Subcutaneous adipose tissue (tissue), 4 donors: ENCODE measurements around the gene DTX4. TPM values are rescaled to one million over a fixed set of nuclear protein-coding genes. Genes with fewer than 3 reads are reported as not detected.

Source experiments
- total RNA-seq, 4 donors: library from RNA; depleted of rRNA; stranded (reverse); fragments of >200 nt; gene quantifications; one replicate each; pipeline ENCODE4 v1.1.0, GENCODE V29; 2016
- TF ChIP-seq, protein P1 (sequence below): fragments of 450-650 bp; IDR thresholded peaks from one replicate; pipeline ENCODE4 v1.5.1; 2016; ENCODE audit warnings: low read depth, mild to moderate bottlenecking, control low read depth, antibody characterized with exemption, moderate library complexity

Gene DTX4
- total RNA-seq, 4 donors from 2014 or later: 7.9 to 30.6 (median 21.1) TPM

DNA sequence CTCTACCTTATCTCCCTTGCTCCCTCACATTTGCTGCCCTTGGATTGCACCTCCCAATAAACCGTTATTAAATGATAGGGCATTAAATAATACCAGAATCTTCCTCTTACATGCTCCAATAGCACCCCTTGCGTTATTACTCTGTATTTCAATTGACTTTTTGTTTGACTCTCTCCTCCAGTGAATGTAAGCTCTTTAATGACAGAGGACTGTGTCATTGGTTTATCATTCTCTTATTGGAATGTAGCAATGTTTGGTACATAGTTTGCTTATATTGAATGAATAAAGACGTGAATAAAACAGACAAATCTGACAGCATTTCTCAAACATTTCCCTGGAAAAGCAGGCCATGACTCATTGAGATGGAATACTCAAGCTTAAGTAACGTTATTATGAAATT lies 49.5 kb downstream of the DTX4 start:
- TF ChIP-seq, protein P1, sequence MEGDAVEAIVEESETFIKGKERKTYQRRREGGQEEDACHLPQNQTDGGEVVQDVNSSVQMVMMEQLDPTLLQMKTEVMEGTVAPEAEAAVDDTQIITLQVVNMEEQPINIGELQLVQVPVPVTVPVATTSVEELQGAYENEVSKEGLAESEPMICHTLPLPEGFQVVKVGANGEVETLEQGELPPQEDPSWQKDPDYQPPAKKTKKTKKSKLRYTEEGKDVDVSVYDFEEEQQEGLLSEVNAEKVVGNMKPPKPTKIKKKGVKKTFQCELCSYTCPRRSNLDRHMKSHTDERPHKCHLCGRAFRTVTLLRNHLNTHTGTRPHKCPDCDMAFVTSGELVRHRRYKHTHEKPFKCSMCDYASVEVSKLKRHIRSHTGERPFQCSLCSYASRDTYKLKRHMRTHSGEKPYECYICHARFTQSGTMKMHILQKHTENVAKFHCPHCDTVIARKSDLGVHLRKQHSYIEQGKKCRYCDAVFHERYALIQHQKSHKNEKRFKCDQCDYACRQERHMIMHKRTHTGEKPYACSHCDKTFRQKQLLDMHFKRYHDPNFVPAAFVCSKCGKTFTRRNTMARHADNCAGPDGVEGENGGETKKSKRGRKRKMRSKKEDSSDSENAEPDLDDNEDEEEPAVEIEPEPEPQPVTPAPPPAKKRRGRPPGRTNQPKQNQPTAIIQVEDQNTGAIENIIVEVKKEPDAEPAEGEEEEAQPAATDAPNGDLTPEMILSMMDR: no peak

DNA sequence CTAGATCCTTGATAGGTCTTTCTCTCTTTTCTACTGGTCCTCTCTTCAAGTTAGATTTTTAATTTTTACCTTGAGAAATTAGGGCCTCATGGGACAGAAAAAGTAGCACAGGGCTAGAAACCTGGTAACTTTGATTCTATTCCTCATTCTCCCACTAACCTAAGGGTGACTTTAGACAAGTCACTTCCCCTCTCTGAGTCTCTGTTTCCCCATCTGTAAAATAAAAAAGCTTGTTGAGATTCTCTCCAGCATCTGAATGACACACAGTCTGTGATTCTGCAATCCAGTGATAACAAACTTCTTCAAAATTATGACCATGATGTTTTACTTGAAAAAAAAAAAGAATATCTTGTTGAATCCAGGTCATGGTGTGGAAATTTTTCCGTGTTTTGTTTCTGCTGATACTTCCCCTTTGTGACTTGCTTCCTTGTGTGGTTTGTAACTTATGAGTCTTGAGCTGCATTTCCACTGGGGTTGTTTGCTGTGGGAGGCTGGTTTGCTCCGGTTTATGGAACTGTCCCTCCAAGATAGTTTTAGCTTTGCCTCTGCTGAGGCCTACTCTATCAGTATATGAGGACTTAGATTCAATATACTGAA lies 50.6 kb downstream of the DTX4 start:
- TF ChIP-seq, protein P1: no peak

DNA sequence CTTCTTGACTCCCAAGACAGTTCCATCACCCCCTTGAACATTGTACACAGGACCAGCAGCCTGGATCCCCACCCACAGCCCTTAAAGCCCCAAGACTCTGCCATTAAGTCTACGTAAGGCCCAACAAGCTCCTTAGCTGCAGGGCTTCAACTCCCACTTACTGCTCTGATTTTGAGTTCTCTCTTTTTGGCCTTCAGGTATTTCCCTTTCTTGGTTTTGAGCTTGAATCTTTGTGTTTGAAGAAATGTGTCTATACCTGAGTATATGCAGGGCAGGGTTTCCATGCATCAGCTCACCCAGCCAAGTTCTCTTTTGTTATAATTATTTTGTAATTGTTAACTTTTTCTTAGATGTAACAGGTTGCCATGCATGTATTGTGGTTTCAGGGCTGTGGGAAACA lies 51.2 kb downstream of the DTX4 start:
- TF ChIP-seq, protein P1: no peak

DNA sequence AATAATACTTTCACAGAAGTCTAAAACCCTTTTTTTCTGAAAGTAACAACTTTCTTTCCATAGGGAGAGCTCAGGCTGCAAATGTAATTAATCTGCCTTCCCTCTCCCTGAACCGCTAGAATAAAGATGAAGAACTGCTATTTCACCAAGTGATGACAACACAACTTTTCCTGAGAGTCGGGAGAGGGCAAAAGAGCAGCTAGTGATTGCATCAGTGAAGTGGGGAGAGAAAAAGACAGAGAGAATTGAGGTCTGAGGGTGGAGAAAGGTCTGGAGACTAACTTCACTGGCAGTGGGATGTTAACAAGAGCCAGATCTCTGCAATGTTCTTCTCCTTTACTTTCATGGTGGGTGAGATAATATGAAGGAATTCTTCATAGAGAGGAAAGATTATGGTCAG lies 51.7 kb downstream of the DTX4 start:
- TF ChIP-seq, protein P1: no peak

DNA sequence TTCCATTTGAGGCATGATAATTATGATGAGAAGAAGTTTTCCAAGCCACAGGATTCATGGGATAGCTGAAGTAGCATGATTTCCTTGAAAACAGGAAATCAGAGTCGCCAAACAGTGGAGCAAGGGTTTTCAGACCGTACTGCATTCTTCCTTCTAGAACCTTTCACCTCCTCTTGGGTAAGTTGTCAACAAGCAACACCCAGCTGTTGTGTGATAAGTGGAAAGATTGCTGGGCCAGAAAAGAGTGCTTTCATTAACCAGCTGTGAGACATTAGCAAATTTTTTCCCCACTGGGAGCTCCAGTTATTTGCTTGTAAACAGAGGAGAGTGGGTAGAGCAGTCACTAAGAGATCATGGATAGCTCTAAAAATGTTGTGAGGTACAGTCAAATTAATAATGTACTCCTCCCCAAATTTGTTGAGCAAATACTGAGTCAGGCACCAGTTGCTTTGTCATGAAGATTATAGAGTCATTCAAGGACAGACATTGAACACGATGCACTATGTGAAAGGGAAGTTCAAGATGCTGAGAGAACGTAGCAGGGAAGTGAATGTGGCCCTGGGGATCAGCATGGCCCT lies 52.5 kb downstream of the DTX4 start:
- TF ChIP-seq, protein P1: no peak

DNA sequence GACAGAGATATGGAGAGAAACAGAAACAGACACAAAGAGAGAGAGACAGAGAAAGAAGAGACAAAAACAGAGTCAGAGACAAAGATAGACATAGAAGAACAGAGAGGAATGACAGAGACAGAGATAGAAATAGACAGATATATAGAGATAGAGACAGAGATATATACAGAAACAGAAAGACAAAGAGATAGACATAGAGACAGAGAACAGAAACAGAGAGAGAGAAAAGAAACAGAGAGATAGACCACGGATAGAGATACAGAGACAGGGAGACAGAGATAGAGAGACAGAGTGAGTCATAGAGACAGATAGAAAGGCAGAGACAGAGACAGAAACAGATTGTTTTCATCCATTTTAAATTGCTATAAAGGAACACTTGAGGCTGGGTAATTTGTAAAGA lies 53.1 kb downstream of the DTX4 start:
- TF ChIP-seq, protein P1: no peak

DNA sequence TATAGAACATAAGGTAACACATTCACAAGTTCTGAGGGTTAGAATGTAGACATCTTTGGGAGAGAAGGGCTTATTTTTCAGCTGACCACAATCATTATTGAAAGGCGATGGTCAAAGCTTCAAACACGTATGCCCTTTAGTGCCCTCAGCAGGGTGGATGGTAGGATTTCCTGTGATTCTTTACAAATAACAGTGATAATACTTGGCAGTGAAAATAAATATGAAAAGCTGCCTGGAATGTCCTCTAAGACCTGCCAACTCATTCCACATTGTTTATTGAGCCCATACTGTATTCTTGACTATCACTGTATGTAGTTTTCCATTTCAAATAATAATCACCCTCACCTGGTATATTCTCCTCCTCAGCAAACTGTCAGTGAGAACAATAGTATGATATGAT lies 54.5 kb downstream of the DTX4 start:
- TF ChIP-seq, protein P1: no peak
